PC-3 (cell line): Measurements from ENCODE around the gene MYO3A. TPM values are rescaled to one million over a fixed set of nuclear protein-coding genes. Genes with fewer than 3 reads are reported as not detected.

Source experiments
- ATAC-seq: fragments of 200-7000 bp; cut with Tn5 transposase; 2 replicates; pipeline ENCODE4 v1.9.1; 2020; ENCODE audit warnings: mild to moderate bottlenecking, moderate library complexity
- BruUV-seq: library from RNA; stranded (reverse); fragments of 400-500 nt; replicated peaks from 2 replicates; lab custom pipeline; 2021; lab: Mats Ljungman, UMichigan
- CTCF ChIA-PET: fragments of 300-600 bp; sonication (Branson Sonifier 250); formaldehyde crosslinking; loops from one replicate; lab custom pipeline; 2022; ENCODE audit warnings: antibody characterized with exemption; lab: Charles Lee
- POLR2A ChIA-PET: fragments of 300-600 bp; sonication (Branson Sonifier 250); formaldehyde crosslinking; loops from one replicate; lab custom pipeline; 2022; ENCODE audit warnings: antibody characterized with exemption; ENCODE audit not compliant: unreplicated experiment; lab: Charles Lee
- DNase-seq: peaks from one replicate; pipeline ENCODE4 v3.0.0-alpha.2; 2015
- H2AFZ ChIP-seq: fragments of 300-600 bp; sonication (generic); 2 replicates; pipeline ENCODE4 v1.6.0; 2016; ENCODE audit warnings: antibody characterized with exemption, low read length
- H3F3A ChIP-seq: fragments of 300-600 bp; sonication (generic); one replicate; pipeline ENCODE4 v1.6.0; 2017; ENCODE audit warnings: antibody characterized with exemption, low read length, control low read depth, mild to moderate bottlenecking; ENCODE audit not compliant: unreplicated experiment
- H3K27ac ChIP-seq: fragments of 300-600 bp; sonication (generic); 2 replicates; pipeline ENCODE4 v1.5.1; 2016; ENCODE audit warnings: mild to moderate bottlenecking, low read length
- H3K27me3 ChIP-seq: fragments of 300-600 bp; sonication (generic); 2 replicates; pipeline ENCODE4 v1.6.1; 2016; ENCODE audit warnings: low read length, mixed read lengths
- H3K36me3 ChIP-seq: fragments of 300-600 bp; sonication (generic); 2 replicates; pipeline ENCODE4 v1.6.1; 2016; ENCODE audit warnings: low read depth, mixed run types, low read length, mixed read lengths
- H3K4me1 ChIP-seq: fragments of 300-600 bp; sonication (generic); 2 replicates; pipeline ENCODE4 v1.5.1; 2016; ENCODE audit warnings: low read length; ENCODE audit not compliant: insufficient read depth
- H3K4me2 ChIP-seq: fragments of 300-600 bp; sonication (generic); 2 replicates; pipeline ENCODE4 v1.6.0; 2016; ENCODE audit warnings: low read length
- H3K4me3 ChIP-seq: fragments of 300-600 bp; sonication (generic); 2 replicates; pipeline ENCODE4 v1.5.1; 2016; ENCODE audit warnings: mild to moderate bottlenecking, low read length, mixed read lengths
- H3K79me2 ChIP-seq: fragments of 300-600 bp; sonication (generic); 2 replicates; pipeline ENCODE4 v1.6.1; 2017; ENCODE audit warnings: low read length, mixed read lengths
- H3K9ac ChIP-seq: fragments of 300-600 bp; sonication (generic); 2 replicates; pipeline ENCODE4 v1.6.0; 2016; ENCODE audit warnings: mild to moderate bottlenecking, low read length
- H3K9me2 ChIP-seq: fragments of 300-600 bp; sonication (generic); replicated peaks from 2 replicates; pipeline ENCODE4 v1.6.1; 2016; ENCODE audit warnings: mixed run types, low read length, mixed read lengths
- H3K9me3 ChIP-seq: fragments of 300-600 bp; sonication (generic); 2 replicates; pipeline ENCODE4 v1.6.1; 2016; ENCODE audit warnings: low read length, mixed read lengths
- H4K20me1 ChIP-seq: fragments of 300-600 bp; sonication (generic); 2 replicates; pipeline ENCODE4 v1.6.1; 2016; ENCODE audit warnings: low read length, mixed read lengths
- CTCF ChIP-seq: fragments of 300-600 bp; sonication (generic); conservative IDR thresholded peaks from 2 replicates; pipeline ENCODE4 v1.5.1; 2017; ENCODE audit warnings: antibody characterized with exemption, low read depth, mild to moderate bottlenecking, low read length
- EZH2 ChIP-seq: fragments of 300-600 bp; sonication (generic); IDR thresholded peaks from one replicate; pipeline ENCODE4 v1.6.1; 2017; ENCODE audit warnings: antibody characterized with exemption, mild to moderate bottlenecking, low read length; ENCODE audit not compliant: unreplicated experiment
- EZH2phosphoT487 ChIP-seq: fragments of 300-600 bp; sonication (generic); IDR thresholded peaks from 2 replicates; pipeline ENCODE4 v1.6.1; 2018; ENCODE audit warnings: mild to moderate bottlenecking, antibody characterized with exemption, low read length, borderline replicate concordance
- intact Hi-C: fragments of 100-400 bp; cut with micrococcal nuclease; formaldehyde crosslinking; loops from 2 replicates; pipeline ENCODE4 v1.9.0; 2023
- total RNA-seq: library from RNA; depleted of rRNA; stranded (reverse); fragments of >200 nt; gene quantifications from 2 replicates; pipeline ENCODE4 v1.2.3, GENCODE V29; 2014

MYO3A gene
- total RNA-seq, 1 experiment from 2014 or later: not detected

DNA sequence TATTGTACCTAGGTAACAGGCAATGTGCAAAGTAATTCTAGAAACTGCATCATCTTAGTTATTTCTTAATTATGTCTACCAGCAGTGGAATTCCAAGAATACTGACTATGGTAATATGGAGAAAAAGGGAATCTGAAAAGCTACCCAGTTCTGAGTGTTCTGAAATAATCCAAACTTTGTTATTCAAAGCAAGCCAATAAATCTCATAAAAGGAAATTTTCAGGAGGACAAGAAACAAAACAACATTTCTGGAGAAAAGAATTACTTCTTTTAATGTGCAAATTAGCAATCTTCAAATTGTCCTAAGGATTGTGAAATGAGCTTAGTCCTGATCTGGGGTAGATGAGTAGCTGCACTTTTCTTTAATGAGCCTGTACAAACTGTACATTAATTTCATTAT lies 88.8 kb downstream of the MYO3A start:
- Histone ChIP-seq H2AFZ (no peak overlapping the region), H3K79me2 (no peaks in the 10 kb centered on the region), H3K4me1 (no peaks in the 10 kb centered on the region), H4K20me1 (no peaks in the 10 kb centered on the region), H3K4me3 (no peak overlapping the region), H3K27ac (no peak overlapping the region), H3K36me3 (no peaks in the 10 kb centered on the region), H3K9me2 (no peaks in the 10 kb centered on the region), H3K27me3 (no peaks in the 10 kb centered on the region), H3K9ac (no peak overlapping the region), H3F3A (no peaks in the 10 kb centered on the region), H3K4me2 (no peak overlapping the region), H3K9me3 (no peaks in the 10 kb centered on the region)
- ATAC-seq (no peak), DNase-seq (no peak)
- intact Hi-C loops: no loop called here
- TF ChIP-seq CTCF: no peak
- no peak for TF ChIP-seq EZH2phosphoT487
- no peak for TF ChIP-seq EZH2
- POLR2A ChIA-PET: no interaction called here
- CTCF ChIA-PET: no interaction called here
- BruUV-seq: no TSS peak

DNA sequence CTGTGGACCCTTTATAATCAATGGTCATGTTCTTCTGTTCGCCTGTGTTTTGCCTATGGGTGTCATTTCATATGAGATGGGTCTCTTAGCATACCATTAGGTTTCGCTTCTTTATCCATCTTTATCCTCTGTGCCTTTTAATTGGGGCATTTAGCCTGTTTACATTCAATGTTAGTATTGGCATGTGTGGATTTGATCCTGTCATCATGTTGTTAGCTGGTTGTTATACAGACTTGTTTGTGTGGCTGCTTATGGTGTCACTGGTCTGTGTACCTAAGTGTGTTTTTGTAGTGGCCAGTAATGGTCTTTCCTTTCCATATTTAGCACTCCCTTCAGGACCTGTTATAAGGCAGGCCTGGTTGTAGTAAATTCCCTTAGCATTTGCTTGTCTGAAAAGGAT lies 90.3 kb downstream of the MYO3A start:
- DNase-seq: no peak
- no peak for ATAC-seq
- Histone ChIP-seq H3K27me3 (no peaks in the 10 kb centered on the region), H3K79me2 (no peaks in the 10 kb centered on the region), H2AFZ (no peak overlapping the region), H3K27ac (no peak overlapping the region), H3K9me3 (no peaks in the 10 kb centered on the region), H3K4me3 (no peak overlapping the region), H3K4me2 (no peak overlapping the region), H4K20me1 (no peaks in the 10 kb centered on the region), H3K36me3 (no peaks in the 10 kb centered on the region), H3K9ac (no peak overlapping the region), H3F3A (no peaks in the 10 kb centered on the region), H3K9me2 (no peaks in the 10 kb centered on the region), H3K4me1 (no peaks in the 10 kb centered on the region)
- CTCF ChIA-PET: no interaction called here
- POLR2A ChIA-PET: no interaction called here
- TF ChIP-seq EZH2phosphoT487 (no peak), CTCF (no peak), EZH2 (no peak)
- intact Hi-C loops: no loop called here
- no TSS peak for BruUV-seq

GRCh38 chr10:26025523-26025922 lies 91.5 kb downstream of the MYO3A start:
- Histone ChIP-seq H3K36me3 (no peaks in the 10 kb centered on the region), H3K4me3 (no peak overlapping the region), H3K9ac (no peak overlapping the region), H3K4me2 (no peak overlapping the region), H3K27me3 (no peaks in the 10 kb centered on the region), H3K79me2 (no peaks in the 10 kb centered on the region), H4K20me1 (no peaks in the 10 kb centered on the region), H2AFZ (no peak overlapping the region), H3K9me3 (no peaks in the 10 kb centered on the region), H3K4me1 (no peaks in the 10 kb centered on the region), H3K9me2 (no peaks in the 10 kb centered on the region), H3F3A (no peaks in the 10 kb centered on the region), H3K27ac (no peak overlapping the region)
- DNase-seq (no peak), ATAC-seq (no peak)
- TF ChIP-seq CTCF (no peak), EZH2phosphoT487 (no peak), EZH2 (no peak)
- intact Hi-C loops: no loop called here
- ChIA-PET CTCF (no interaction called here), POLR2A (no interaction called here)
- no TSS peak for BruUV-seq
